ENCODE results near the gene NUP188.
A peak's percentile ranks its signal among the peaks of the same experiment; 100 is the strongest.
"Not testable (repeated sequence)": the region's sequence is repeated elsewhere in the genome, so short reads cannot be mapped to it uniquely, and the experiment has no call there.

NUP188 gene

DNA sequence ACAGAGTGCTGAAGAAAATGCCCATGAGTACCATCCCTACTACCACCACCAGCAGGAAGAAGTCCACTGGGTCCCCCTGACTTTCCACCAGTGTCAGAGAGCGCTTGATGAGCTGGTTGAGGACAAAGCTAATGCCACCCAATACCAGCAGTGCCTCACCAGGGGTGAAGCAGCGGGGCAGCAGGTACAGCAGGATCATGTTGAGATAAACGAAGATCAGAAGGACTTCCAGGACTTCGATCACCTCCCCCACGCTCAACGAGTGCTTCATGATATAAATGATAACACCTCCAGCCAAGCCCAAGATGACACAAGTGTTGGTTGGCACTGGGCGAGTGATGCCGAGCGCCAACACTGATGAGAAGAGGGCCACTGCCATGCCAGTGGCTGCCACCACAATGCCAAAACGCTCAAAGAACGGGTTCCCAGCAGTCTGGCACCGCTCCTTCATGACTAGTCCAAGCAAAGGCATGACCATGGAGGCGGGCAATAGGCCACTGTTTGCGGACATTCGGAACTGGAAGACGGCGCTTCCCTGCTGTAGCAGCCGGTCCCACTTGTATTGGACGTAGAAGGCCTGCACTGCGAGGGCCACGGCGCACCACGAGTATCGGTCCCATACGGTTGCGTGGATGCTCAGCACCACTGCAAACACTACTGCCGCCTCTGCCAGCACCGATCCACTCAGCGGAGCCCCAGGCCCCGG is 775 bp upstream of the NUP188 start:
- DNase-seq, result no peak

DNA sequence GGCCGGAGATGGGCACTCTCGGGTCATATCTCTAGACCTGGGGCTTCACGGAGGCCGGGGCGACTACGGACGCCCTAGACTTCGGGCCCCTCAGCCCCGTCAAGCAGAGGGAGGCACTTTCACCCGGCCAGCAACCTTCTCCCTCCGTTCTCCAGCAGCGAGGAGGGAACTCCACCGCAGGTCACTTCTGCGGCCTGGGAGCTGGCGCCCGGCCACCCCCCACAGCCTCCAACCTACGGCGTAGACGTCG is 297 bp upstream of the NUP188 start:
- no peak for DNase-seq

DNA sequence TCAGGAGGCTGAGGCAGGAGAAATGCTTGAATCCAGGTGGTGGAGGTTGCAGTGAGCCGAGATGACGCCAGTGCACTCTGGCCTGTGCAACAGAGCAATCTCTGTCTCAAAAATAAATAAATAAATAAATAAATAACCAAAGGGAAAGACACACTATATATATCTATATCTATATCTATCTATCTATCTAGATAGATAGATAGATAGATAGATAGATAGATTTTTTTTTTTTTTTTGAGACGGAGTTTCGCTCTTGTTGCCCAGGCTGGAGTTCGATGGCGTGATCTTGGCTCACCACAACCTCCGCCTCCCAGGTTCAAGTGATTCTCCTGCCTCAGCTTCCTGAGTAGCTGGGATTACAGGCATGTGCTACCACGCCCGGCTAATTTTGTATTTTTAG is 13.9 kb downstream of the NUP188 start:
- DNase-seq, result not testable (repeated sequence)

DNA sequence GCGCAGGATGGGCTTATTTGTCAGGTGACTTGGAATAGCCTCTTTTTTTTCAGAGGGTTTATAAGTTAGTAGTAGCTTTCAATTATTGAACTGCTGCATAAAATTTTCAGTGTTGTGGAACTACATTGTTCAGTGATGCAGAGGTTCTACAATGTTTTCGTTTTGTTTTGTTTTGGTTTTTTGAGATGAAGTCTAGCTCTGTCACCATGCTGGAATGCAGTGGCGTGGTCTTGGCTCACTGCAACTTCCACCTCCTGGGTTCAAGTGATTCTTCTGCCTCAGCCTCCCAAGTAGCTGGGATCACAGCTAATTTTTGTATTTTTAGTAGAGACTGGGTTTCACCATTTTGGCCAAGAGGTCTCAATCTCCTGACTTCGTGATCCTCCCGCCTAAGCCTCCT is 22.0 kb downstream of the NUP188 start:
- DNase-seq, result no peak

DNA sequence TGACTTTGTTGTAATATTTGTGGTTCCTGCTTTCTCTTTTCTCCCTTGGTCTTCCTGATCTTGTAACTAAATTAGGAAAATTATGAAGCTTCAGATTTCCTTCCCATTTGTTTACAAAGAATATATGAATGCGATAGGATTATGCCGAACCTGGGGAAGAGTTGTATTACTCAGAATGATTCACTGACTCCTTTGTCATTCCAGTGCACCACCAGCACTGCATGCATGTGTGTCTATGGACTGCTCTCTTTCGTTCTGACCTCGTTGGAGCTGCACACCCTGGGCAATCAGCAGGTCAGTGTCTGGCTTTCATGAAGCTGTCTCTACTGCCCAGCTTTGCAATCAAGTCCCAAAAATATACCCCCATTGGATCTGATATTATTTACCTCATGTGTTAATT is 25.5 kb downstream of the NUP188 start:
- no peak for DNase-seq

DNA sequence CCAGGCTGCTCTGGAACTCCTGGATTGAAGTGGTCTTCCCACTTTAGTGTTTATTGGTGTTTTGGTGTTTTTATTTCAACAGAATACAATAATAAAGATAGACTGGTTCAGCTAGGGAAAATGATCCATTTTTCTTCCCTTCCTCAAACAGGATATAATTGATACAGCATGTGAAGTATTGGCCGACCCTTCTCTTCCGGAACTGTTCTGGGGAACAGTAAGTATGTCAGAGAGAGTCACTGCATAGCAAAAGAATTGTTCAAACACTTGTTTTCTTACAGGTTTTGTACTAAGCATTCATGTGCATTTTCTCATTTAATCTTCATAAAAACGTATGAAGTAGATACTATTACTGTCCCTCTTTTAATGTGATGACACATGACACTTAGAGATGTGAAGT is 31.6 kb downstream of the NUP188 start:
- DNase-seq, result no peak

DNA sequence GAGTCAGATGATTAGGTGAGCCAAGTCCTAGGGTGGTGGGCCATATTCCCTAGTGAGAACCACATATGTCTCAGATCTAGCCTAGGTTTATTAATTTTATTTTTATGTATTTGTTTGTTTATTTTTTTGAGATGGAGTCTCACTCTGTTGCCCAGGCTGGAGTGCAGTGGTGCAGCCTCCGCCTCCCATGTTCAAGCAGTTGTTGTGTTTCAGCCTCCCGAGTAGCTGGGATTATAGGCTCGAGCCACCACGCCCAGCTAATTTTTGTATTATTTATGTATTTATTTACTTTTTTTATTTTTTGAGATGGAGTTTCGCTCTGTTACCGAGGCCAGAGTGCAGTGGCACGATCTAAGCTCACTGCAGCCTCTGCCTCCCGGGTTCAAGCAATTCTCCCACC is 36.0 kb downstream of the NUP188 start:
- DNase-seq, result no peak

DNA sequence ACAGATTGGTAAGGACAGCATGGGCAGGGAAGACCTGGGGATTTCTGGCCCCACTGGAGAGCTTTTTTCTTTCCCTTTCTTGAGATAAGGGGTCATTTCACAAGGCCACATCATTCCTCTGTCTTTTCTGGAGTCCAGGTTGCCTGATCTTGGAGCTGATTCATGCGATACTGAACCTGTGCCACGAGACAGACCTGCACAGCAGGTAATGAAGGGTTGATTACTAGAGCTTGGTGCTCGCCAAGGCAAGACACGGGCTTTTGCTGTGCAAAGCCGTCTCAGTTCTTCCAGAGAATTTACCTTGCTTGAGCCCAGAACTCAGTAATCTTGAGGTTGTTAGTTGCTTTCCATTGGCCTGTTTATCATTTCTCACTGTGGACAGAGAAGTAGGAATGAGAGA is 39.2 kb downstream of the NUP188 start:
- DNase-seq, result no peak

DNA sequence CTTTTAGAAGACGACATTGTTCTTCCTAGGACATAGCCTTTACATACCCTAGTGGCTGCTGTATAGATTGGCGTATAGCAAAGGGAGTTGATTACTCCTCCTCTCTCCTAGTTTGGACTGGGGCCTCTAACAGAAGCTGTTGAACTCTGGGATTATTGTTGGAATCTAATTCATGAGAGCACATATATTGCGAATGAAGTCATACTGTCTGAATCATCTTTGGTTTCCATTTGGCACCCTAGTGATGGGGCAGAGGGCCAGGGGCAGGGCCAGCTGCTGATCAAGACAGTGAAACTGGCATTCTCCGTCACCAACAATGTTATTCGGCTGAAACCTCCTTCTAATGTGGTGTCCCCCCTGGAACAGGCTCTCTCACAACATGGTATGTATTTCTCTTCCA is 40.3 kb downstream of the NUP188 start:
- DNase-seq, result no peak

DNA sequence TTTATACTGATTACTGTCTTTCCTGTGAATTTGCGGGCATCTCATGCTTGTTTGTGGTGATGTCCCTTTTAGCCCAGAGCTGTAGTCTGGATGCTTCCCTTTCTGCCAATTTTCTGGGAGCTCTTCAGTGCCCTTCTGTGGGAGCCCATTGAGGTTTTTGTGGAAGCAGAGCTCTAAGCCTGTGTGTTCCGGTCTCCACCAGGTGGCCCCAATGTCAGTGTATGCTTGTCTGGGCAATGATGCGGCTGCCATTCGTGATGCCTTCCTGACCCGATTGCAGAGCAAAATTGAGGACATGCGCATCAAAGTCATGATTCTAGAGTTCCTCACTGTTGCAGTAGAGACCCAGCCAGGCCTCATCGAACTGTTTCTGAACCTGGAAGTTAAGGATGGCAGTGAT is 45.5 kb downstream of the NUP188 start:
- DNase-seq, result no peak

DNA sequence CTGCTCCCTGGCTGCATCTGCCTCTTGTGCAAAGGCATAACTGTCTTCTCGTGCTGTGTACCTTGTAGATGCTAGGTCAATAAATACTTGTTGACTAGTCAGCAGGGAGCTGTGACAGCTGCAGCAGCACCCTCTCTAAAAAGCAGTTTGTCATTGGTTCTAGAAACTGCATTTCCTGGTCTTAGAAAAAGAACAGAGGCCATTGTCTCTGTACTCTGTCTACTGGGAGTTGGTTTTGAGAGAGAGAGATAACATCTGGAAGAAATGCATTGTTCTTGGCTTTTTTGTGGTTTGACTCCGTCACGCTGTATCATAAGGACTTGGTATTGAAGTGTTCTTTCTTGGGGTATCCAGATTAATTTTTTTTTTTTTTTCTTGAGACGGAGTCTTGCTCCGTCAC is 48.3 kb downstream of the NUP188 start:
- DNase-seq, result no peak

DNA sequence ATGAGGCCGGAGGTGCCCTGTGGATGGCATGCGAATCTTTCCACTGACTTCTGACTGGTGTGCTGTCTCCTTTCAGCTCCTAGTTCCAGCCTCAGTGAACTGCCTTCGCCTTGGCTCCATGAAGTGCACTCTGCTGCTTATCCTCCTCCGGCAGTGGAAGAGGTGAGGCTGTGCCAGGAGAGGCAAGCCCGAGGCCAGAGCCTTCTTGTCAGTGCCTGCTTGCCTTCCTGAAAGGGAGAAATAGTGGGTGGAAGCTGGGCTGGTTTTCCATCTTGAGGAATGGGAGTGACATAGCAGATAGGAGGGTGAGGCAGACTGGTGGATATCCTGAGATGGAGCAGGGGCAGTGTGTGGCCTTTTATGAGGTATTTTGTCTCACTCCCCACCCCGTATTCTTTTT is 51.0 kb downstream of the NUP188 start:
- no peak for DNase-seq

DNA sequence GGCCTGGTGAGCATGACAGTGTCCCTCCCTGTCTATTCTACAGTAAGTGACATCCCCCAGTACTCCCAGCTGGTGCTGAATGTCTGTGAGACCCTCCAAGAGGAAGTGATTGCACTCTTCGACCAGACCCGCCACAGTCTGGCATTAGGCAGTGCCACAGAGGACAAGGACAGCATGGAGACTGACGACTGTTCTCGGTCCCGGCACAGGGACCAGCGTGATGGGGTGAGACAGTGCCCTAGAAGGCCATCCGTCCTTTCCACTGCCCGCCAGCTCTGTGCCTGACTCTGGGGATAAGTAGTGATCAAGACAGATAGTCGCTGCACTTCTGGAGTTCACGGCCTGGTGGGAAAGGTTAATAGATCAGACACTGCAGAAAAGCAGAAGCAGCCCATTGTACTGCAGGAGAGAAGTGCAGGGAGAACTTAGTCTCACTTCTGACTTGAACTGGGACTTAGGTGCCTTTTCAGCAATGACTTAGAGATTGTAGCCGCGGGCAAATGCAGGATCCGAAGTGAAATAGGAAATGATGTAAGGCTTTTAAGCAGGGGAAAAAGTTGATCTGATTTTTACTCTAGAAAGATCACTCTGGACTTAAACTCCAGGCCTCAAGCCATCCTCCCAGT is 52.2 kb downstream of the NUP188 start:
- no peak for DNase-seq

DNA sequence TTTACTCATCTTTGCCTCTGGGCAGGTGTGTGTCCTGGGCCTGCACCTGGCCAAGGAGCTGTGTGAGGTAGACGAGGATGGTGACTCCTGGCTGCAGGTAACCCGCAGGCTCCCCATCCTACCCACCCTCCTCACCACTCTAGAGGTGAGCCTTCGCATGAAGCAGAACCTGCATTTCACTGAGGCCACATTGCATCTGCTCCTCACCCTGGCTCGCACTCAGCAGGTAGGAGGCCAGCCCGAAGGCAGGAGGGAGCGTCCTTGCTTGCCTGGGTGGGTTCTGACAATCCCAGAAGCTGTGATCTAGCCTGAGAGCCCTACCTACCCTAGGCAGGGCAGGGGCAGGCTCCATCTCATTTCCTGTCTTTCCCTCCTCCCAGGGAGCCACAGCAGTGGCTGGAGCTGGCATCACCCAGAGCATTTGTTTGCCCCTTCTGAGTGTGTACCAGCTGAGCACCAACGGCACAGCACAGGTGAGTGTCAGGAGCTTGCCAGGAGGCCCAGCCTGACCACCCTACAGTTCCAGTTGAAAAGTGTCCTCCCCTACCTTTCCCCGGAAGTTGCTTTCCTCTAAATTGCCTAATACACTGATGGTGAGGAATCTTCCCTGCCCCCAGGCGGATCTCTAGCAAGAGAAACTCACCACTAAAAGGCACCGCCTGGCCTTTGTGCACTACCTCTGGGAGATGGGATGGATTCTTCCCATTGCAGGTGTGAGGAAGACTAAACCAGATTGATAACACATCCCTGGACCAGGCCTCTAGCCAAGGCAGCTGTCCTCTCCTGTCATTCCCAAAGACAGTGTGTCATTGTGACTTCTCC is 54.2 kb downstream of the NUP188 start:
- DNase-seq, result no peak

DNA sequence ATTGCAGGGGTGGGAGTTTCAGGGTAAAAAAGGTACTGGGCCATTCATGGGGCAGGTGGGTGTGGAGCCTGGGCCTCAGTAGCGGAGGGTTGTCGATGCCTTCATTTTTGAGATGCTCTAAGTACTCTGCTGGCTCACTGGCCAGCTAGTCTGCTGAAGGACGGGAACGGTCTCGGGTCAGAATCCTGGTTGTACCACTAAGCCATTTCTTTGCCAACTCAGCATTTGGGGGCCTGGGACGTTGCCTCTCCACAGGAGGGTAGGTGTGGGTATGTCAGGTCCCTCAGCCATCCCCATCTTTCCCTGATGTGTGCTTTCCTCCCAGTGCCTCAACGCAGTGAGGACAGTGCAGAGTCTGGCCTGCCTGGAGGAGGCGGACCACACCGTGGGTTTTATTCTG is 55.5 kb downstream of the NUP188 start:
- no peak for DNase-seq

DNA sequence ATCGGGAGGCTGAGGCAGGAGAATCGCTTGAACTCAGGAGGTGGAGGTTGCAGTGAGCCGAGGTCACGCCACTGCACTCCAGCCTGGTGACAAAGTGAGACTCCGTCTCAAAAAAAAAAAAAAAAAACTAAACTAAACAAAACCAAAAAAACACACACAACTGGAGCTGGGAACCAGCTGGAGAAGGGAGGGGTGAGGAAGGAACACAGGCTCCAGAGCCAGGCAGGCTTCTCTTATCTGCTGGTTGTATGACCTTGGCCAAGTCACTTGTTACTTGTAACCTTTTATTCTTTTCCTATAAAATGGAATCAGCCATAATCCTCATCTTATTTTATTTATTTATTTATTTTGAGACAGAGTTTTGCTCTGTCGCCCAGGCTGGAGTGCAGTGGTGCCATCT is 56.7 kb downstream of the NUP188 start:
- not testable (repeated sequence) for DNase-seq

DNA sequence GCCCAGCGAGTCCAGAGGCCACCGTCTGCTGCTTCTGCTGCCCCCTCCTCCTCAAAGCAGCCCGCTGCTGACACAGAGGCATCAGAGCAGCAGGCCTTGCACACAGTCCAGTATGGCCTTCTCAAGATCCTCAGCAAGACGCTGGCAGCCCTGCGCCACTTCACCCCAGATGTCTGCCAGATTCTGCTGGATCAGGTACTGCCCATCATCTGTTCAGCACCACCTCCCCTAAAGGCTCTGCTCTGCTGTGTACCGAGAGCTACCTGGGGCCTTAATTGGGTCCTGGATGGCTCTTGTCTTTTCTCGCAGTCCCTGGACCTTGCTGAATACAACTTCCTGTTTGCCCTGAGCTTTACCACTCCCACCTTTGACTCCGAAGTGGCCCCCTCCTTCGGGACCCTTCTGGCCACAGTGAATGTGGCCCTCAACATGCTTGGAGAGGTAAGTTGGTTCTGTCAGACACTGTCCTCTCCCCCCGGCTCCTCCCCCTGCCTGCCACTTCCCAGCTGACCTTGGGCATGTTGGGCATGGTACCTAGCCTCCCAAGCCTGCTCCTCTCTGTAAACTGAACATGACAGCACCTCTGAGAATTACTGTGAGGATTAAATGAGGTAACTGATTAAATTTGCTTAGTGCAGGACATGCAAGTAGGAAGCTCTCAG is 58.0 kb downstream of the NUP188 start:
- DNase-seq, result no peak

DNA sequence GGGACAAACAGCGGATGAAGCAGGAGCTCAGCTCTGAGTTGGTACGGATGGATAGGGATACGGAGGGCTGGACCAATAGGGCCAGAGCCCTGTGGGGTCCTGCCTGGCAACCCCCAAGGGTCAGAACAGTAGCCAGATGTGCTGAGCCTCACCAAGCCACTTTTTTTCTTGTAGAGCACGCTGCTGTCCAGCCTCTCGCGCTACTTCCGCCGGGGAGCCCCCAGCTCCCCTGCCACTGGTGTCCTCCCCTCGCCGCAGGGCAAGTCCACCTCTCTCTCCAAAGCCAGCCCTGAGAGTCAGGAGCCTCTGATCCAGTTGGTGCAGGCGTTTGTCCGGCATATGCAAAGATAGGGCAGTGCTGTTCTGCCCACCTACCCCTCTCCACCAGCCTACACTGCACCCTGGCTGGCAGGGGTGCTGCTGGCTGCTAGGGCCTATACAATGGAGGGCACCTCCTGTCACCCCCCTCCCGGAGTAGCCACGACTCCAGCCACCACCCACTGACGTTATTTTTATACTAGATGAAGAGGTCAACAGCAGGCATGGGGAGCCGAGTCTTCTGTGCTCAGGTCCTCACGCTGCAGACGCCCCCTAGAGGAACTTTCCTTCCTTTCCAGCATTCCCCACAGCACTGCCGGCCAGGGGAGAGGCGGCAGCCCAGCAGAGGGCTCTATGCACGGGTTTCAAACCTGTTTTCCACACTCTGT is 59.0 kb downstream of the NUP188 start:
- peak; percentile 76 for DNase-seq

DNA sequence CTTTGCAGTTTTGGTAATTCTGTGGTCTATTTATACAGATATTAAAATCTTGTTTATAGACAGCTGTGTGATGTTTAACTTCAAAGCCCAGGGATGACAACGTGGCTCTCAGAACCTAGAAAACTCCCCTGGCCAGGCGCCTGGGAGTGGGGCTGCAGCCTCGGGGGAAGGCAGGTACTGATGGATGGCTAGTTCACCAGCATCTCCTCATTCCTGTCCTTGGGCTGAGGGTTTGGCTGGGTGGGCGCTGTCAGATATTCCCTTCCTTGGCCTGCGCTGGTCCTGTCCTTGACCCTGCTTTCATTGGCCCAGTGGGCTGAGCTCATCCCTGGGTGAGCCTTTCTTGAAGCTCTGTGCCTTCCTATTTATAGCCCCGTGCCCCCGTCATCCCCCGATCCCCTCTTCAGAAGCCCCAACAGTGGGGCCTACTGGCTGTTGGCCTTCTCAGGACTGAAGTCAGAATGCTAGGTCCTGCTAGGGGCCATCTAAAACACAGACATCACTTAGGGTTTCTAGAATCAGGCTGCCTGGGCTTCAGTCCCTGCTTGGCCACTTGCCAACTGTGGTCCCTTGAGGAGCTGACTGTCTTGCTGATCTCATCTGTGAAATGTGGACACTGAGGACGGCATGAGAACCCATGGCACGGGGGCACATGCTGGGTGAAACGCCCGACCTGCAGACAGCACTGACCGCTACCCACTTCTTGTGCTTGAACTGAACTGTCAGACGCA is 59.7 kb downstream of the NUP188 start:
- no peak for DNase-seq

DNA sequence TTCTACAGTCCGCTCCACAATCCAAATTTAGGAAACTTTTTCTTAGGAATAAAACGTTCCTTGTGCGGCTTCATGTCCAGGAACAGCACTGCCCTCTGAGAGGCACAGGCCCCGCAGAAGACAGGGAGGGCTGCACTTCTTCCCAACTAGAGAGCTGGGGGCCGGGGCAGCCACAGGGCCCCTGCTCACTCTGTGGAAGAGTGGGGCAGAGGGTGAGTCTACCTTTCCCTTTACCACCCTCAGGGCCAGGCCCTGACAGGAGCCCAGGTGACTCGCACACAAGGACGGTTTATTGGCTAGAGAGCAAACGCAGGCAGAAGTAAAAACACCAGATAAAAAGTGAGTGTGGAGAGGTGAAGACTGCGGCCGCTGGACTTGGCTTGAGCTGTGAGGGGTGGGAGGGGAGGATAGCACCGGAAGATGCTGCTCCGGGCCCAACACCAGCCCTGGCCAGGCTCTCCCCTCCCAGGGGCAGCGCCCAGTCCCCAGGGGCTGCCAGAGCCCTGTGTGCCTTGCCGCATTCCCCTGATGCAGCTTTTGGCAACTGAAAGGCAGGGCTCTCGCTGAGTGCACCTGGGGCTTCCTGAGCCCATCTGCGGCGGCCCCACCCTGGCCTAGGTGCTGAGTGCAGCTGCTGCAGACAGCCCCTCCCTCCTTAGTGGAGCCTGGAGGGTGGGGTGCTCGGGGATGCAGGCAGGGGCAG is 60.4 kb downstream of the NUP188 start:
- no peak for DNase-seq

DNA sequence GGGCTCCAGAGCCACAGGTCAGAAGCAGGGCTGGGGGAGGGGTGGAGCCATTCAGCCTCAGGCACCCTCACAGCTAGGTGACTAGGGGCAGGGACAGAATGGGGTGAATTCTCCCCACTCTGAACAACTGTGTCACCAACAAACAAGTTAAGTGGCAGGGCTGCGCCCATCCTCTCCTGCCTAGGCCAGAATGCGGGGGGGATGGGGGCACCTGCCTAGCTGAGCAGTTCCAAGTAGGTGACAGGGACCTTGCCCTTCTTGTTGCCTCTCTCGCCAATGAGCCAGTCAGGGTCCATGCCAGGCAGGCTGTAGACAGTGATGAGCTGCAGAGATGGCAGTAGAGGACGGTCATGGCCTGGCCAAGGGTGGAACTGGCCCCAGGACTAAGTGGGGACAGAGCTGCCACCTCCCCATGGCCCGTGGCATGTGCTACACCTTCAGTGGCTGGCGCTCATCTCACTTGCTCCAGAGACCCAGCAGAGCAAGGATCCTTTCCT is 61.0 kb downstream of the NUP188 start:
- DNase-seq, result no peak

Data from activated CD8-positive, alpha-beta memory T cell treated with anti-CD3 and anti-CD28 coated beads, Interleukin-2, amount 50 U/mL, for 48 hours (primary cell).